PFSK-1 (cell line): Measurements from ENCODE around the gene NECTIN1.

Experiments used
- FOXP2 ChIP-seq: optimal IDR thresholded peaks from 2 replicates; pipeline ENCODE3; 2011; ENCODE audit warnings: borderline replicate concordance, control low read depth, inconsistent platforms; ENCODE audit not compliant: insufficient read depth; ENCODE audit errors: extremely low read length, extremely low read depth
- POLR2AphosphoS5 ChIP-seq: IDR thresholded peaks from 2 replicates; pipeline ENCODE4 v1.6.1; 2012; ENCODE audit warnings: low read depth, mild to moderate bottlenecking, control low read depth, low read length, moderate library complexity
- REST ChIP-seq, 2 experiments: IDR thresholded peaks; 2 replicates each; pipeline versions ENCODE4 v1.6.1 to v1.8.0; 2011 to 2012; ENCODE audit warnings: low read depth in 2 of 2, low read length in 2 of 2, control low read depth in 1 of 2, inconsistent platforms in 1 of 2, mild to moderate bottlenecking in 1 of 2, moderate library complexity in 1 of 2; ENCODE audit not compliant: insufficient read depth in 1 of 2
- SIN3A ChIP-seq: IDR thresholded peaks from 2 replicates; pipeline ENCODE4 v1.6.1; 2012; ENCODE audit warnings: mild to moderate bottlenecking, low read length, moderate library complexity, borderline replicate concordance; ENCODE audit not compliant: insufficient read depth
- TAF1 ChIP-seq: IDR thresholded peaks from 2 replicates; pipeline ENCODE4 v1.6.1; 2012; ENCODE audit warnings: low read length, control low read depth, borderline replicate concordance; ENCODE audit not compliant: insufficient read depth

The NECTIN1 gene

GRCh38 chr11:119723243-119723951 is 5.6 kb downstream of the NECTIN1 start:
- TF ChIP-seq TAF1 (no peak), POLR2AphosphoS5 (no peak), FOXP2 (no peak), REST (IDR thresholded peaks at IDR 0.05; ENCODE audit: insufficient read depth in 1 of 2, low read depth in 2 of 2, low read length in 2 of 2) (no peak), SIN3A (no peak)

- no peak for TF ChIP-seq FOXP2
- no peak for TF ChIP-seq POLR2AphosphoS5
- TF ChIP-seq SIN3A, result no peak
- TF ChIP-seq REST (IDR thresholded peaks at IDR 0.05; ENCODE audit: insufficient read depth in 1 of 2, low read depth in 2 of 2, low read length in 2 of 2), result no peak
- no peak for TF ChIP-seq TAF1
Measured at GRCh38 chr11:119722281-119722794, 6.7 kb downstream of the NECTIN1 start.

GRCh38 chr11:119721129-119722120 is 7.6 kb downstream of the NECTIN1 start:
- TF ChIP-seq REST (IDR thresholded peaks at IDR 0.05; ENCODE audit: insufficient read depth in 1 of 2, low read depth in 2 of 2, low read length in 2 of 2), result no peak

- no peak for TF ChIP-seq REST (IDR thresholded peaks at IDR 0.05; ENCODE audit: insufficient read depth in 1 of 2, low read depth in 2 of 2, low read length in 2 of 2)
- no peak for TF ChIP-seq SIN3A
- TF ChIP-seq TAF1, result no peak
- TF ChIP-seq FOXP2, result no peak
- TF ChIP-seq POLR2AphosphoS5, result no peak
Measured at GRCh38 chr11:119720311-119720913, 8.6 kb downstream of the NECTIN1 start.
